Transverse colon (tissue), 4 donors: ENCODE results near the gene PIEZO2. TPM values are rescaled to one million over a fixed set of nuclear protein-coding genes. Genes with fewer than 3 reads are reported as not detected.

Experiments used
- DNase-seq: peaks from one replicate; pipeline ENCODE4 v3.0.0-alpha.2; 2019
- H3K27ac ChIP-seq, 4 donors: fragments of 200-600 bp; sonication (generic); 2 replicates each; pipeline ENCODE4 v1.5.1; 2016 to 2018; ENCODE audit warnings: inconsistent platforms in 4 of 4
- H3K27me3 ChIP-seq: fragments of 200-600 bp; sonication (generic); 2 replicates; pipeline ENCODE4 v1.5.1; 2017; ENCODE audit warnings: inconsistent platforms
- H3K36me3 ChIP-seq, 4 donors: fragments of 200-600 bp; sonication (generic); 2 replicates each; pipeline ENCODE4 v1.5.1; 2017 to 2019; ENCODE audit warnings: inconsistent platforms in 4 of 4
- H3K4me1 ChIP-seq, 4 donors: fragments of 200-600 bp; sonication (generic); 2 replicates each; pipeline ENCODE4 v1.5.1; 2017 to 2020; ENCODE audit warnings: inconsistent platforms in 4 of 4
- H3K4me3 ChIP-seq, 4 donors: fragments of 200-600 bp; sonication (generic); 1 replicate in 1 of 4; 2 replicates in 3 of 4; pipeline versions ENCODE4 v1.5.1 to v1.6.1; 2017 to 2019; ENCODE audit warnings: inconsistent platforms in 4 of 4
- H3K9me3 ChIP-seq, 2 donors: fragments of 200-600 bp; sonication (generic); 2 replicates each; pipeline ENCODE4 v1.5.1; 2017 to 2019; ENCODE audit warnings: inconsistent platforms in 2 of 2
- EP300 ChIP-seq: sonication (generic); formaldehyde crosslinking; IDR thresholded peaks from one replicate; pipeline ENCODE4 v1.6.1; 2017; ENCODE audit warnings: antibody characterized with exemption, low read depth
- POLR2A ChIP-seq: fragments of 450-650 bp; IDR thresholded peaks from one replicate; pipeline ENCODE4 v1.6.1; 2016; ENCODE audit warnings: antibody characterized with exemption, mild to moderate bottlenecking, moderate library complexity
- POLR2AphosphoS5 ChIP-seq, 3 donors: sonication (generic); formaldehyde crosslinking; IDR thresholded peaks; one replicate each; pipeline ENCODE4 v1.6.1; 2016; ENCODE audit warnings: antibody characterized with exemption in 3 of 3
- WGBS, 2 donors: methylation state at CpG; one replicate each; pipeline ENCODE4 v1.1.5; 2018; ENCODE audit warnings: low coverage in 1 of 2; 5-methylcytosine and 5-hydroxymethylcytosine counted together
- in situ Hi-C, 4 donors: fragments of 200-750 bp; cut with MboI; loops; one replicate each; pipeline versions ENCODE4 v1.15.0 to v1.15.1; 2017; ENCODE audit warnings: low sequenced_read_pairs in 3 of 4, low pct_ligation_motif_present in 1 of 4, low pct_unique_long_range_greater_than_20kb in 1 of 4
- intact Hi-C: fragments of 100-400 bp; cut with DNase I; formaldehyde crosslinking; loops from one replicate; pipeline ENCODE4 v1.15.1; 2023; ENCODE audit warnings: low total_unique reads
- total RNA-seq, 4 donors: library from RNA; depleted of rRNA; stranded (reverse); fragments of >200 nt; gene quantifications; one replicate each; pipeline ENCODE4 v1.1.0, GENCODE V29; 2016
- TF ChIP-seq, protein P1 (sequence below), 5 experiments: fragments of 200-600 bp in 3 of 5; fragments of 450-650 bp in 2 of 5; sonication (generic) in 3 of 5; IDR thresholded peaks; 1 replicate in 2 of 5; 2 replicates in 3 of 5; pipeline ENCODE4 v1.5.1; 2016 to 2017; ENCODE audit warnings: antibody characterized with exemption in 5 of 5, inconsistent platforms in 3 of 5, mild to moderate bottlenecking in 2 of 5, moderate library complexity in 1 of 5

PIEZO2 gene
- total RNA-seq, 4 donors from 2014 or later = 2.9 to 7.5 (median 4.5) TPM

DNA sequence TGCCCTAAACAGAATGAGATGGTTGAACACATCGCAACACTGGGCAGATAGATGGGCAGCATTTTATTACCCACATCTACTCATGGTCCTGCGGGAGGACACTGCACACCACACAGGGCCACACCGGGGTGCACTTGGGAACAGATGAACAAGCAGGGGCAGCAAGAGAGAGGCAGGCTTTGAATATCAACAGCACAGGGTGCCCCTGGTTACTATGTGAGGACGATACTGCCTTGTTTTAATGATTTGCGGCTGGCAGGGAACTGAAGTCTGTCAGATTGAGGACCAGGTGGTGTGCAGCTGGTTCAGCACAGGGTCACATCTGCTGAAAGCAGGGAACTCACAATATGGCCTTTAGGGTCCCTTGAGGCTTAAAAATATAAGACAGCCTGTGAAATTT is 195.7 kb downstream of the PIEZO2 start:
- no peak overlapping the region for H3K4me3 ChIP-seq
- 78 to 90% methylated on average over 2 to 4 of the region's 5 CpGs for WGBS, 2 donors
- DNase-seq = peak; percentile 14
- H3K4me1 ChIP-seq = no peaks in the 10 kb centered on the region
- no peak overlapping the region for H3K27ac ChIP-seq
- intact Hi-C loops = no loop called here
- in situ Hi-C loops = no loop called here
- no peaks in the 10 kb centered on the region for H3K27me3 ChIP-seq
- peaks cover 0 to 2% of the 10 kb centered on the region in 2 donors for H3K9me3 ChIP-seq
- TF ChIP-seq, protein P1, sequence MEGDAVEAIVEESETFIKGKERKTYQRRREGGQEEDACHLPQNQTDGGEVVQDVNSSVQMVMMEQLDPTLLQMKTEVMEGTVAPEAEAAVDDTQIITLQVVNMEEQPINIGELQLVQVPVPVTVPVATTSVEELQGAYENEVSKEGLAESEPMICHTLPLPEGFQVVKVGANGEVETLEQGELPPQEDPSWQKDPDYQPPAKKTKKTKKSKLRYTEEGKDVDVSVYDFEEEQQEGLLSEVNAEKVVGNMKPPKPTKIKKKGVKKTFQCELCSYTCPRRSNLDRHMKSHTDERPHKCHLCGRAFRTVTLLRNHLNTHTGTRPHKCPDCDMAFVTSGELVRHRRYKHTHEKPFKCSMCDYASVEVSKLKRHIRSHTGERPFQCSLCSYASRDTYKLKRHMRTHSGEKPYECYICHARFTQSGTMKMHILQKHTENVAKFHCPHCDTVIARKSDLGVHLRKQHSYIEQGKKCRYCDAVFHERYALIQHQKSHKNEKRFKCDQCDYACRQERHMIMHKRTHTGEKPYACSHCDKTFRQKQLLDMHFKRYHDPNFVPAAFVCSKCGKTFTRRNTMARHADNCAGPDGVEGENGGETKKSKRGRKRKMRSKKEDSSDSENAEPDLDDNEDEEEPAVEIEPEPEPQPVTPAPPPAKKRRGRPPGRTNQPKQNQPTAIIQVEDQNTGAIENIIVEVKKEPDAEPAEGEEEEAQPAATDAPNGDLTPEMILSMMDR (IDR thresholded peaks at IDR 0.05) = no peak
- TF ChIP-seq EP300 (no peak), POLR2A (no peak), POLR2AphosphoS5 (IDR thresholded peaks at IDR 0.05) (no peak)
- H3K36me3 ChIP-seq = no peaks in the 10 kb centered on the region

DNA sequence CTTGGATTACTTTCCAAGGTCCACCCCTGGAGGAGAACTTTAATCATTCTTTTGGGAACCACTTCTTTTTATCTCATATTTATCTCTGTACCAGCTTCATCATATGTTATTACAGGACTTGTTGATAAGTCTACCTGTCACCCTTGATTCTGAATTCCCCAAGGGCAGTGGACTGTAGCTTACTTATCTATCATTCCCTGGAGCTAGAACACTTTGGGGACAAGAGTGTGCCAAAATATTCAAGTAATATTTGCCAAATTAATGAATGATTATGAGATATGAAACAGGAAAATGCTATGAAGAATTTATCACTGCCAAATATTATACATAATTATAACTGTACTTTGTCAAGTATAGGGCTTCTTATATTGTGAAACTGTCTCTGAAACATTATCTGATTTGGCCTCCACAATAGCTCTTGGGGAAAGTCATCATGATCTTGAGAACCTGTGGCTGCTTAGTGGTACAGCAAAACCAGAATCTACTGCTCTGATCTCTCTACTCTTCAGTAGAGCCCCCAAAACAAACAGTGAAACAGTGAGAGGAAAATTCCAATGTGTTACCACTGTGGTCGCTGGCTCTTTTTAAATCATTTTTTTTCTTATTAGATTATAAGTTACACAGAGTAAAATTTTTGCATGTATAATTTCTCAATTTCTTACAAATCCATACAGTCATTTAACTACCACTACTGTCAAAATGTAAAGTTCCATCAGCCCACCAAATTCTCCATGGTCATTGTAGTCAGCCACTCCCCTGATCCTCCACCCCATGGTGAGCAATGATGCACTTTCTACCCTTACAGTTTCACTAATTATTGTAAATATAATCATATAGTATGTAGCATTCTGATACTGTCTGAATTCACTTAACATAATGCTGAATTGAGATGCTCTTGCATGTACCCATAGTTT is 197.5 kb downstream of the PIEZO2 start:
- intact Hi-C loops = no loop called here
- in situ Hi-C loops = no loop called here
- Histone ChIP-seq H3K4me3 (no peak overlapping the region), H3K27ac (no peak overlapping the region), H3K9me3 (peaks cover 0 to 2% of the 10 kb centered on the region in 2 donors), H3K4me1 (no peaks in the 10 kb centered on the region), H3K27me3 (no peaks in the 10 kb centered on the region), H3K36me3 (no peaks in the 10 kb centered on the region)
- whole genome bisulfite sequencing, 2 donors = 38 to 82% methylated on average over 1 of the region's 1 CpG
- no peak for TF ChIP-seq POLR2A
- TF ChIP-seq, protein P1 (IDR thresholded peaks at IDR 0.05) = no peak
- no peak for TF ChIP-seq POLR2AphosphoS5 (IDR thresholded peaks at IDR 0.05)
- no peak for TF ChIP-seq EP300
- DNase-seq = no peak

DNA sequence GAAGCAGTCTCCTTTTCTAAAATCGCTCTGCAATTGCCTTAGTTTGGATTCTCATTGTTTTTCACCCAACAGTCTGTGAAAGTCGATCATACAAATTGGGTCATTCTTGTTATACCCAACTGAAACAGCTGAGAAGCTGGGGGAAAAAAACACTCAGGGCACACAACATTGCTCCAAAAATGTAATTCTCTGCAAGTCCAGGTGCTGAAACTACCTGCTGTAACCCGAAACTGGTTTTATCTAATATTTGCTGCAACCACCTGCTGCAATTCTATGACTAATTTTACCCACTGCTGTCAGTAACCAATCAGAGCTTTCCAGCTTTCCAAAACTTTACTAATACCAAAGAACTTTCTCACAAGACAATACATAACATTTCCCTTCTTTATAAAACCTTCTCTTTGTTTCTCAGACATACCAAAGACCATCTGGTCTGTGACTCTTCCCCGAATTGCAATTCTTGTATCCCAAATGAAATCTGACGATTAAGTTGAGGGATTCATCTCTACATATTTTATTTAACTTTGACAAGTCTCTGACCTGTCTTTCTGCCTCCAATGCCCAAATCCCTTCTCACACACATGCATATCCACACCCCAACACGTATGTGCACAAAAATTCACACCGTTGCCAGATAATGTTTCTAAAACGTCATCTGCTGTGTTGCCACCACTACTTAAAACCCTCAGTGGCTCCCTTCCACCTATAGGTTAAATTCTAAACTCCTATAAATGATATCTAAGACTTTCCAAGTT is 198.3 kb downstream of the PIEZO2 start:
- Histone ChIP-seq H3K27me3 (no peaks in the 10 kb centered on the region), H3K27ac (no peak overlapping the region), H3K4me3 (no peak overlapping the region), H3K36me3 (no peaks in the 10 kb centered on the region), H3K9me3 (peaks cover 6 to 7% of the 10 kb centered on the region in 2 donors), H3K4me1 (no peaks in the 10 kb centered on the region)
- WGBS, 2 donors = 72 to 74% methylated on average over 8 of the region's 8 CpGs
- intact Hi-C loops = no loop called here
- in situ Hi-C loops = no loop called here
- no peak for DNase-seq
- TF ChIP-seq POLR2A (no peak), POLR2AphosphoS5 (IDR thresholded peaks at IDR 0.05) (no peak), EP300 (no peak)
- TF ChIP-seq, protein P1 (IDR thresholded peaks at IDR 0.05) = no peak
